Natural killer cell (primary cell): ENCODE results near the gene MDN1. TPM values are rescaled to one million over a fixed set of nuclear protein-coding genes. Genes with fewer than 3 reads are reported as not detected.

Source experiments
- ATAC-seq, 3 donors: fragments of 150-1000 bp in 2 of 3; fragments of 200-7000 bp in 1 of 3; cut with Tn5 transposase; 1 replicate in 1 of 3; 2 replicates in 2 of 3; pipeline ENCODE4 v1.10.0; 2021; ENCODE audit warnings: mild to moderate bottlenecking in 2 of 3, moderate library complexity in 2 of 3
- DNase-seq, 2 donors: peaks; one replicate each; pipeline versions ENCODE4 v3.0.0 to v3.0.0-alpha.2; 2013 to 2021; ENCODE audit warnings: mixed read lengths in 1 of 2
- H3K27ac ChIP-seq: one replicate; pipeline ENCODE4 v1.5.1; 2013; ENCODE audit warnings: mild to moderate bottlenecking, low read length
- H3K27me3 ChIP-seq: one replicate; pipeline ENCODE4 v1.6.1; 2013; ENCODE audit warnings: low read length; ENCODE audit not compliant: control insufficient read depth, insufficient read depth
- H3K36me3 ChIP-seq: one replicate; pipeline ENCODE4 v1.6.1; 2013; ENCODE audit warnings: low read length; ENCODE audit not compliant: control insufficient read depth, insufficient read depth
- H3K4me1 ChIP-seq: one replicate; pipeline ENCODE4 v1.6.1; 2013; ENCODE audit warnings: low read length; ENCODE audit not compliant: control insufficient read depth, insufficient read depth
- H3K4me3 ChIP-seq: one replicate; pipeline ENCODE4 v1.5.1; 2013; ENCODE audit warnings: low read length
- H3K9me3 ChIP-seq: one replicate; pipeline ENCODE4 v1.6.1; 2013; ENCODE audit warnings: low read length; ENCODE audit not compliant: control insufficient read depth, insufficient read depth
- H3K27ac Mint-ChIP-seq, 2 donors: one replicate each; pipeline ENCODE4 v1.8.0; 2022; ENCODE audit warnings: mild to moderate bottlenecking in 2 of 2, mixed read lengths in 2 of 2, moderate library complexity in 1 of 2
- H3K27me3 Mint-ChIP-seq, 2 donors: one replicate each; pipeline ENCODE4 v1.8.0; 2022; ENCODE audit warnings: low read depth in 2 of 2, mixed read lengths in 2 of 2
- H3K36me3 Mint-ChIP-seq: one replicate; pipeline ENCODE4 v1.8.0; 2022; ENCODE audit warnings: mixed read lengths
- H3K4me1 Mint-ChIP-seq, 2 donors: one replicate each; pipeline ENCODE4 v1.8.0; 2022; ENCODE audit warnings: mixed read lengths in 2 of 2
- H3K4me3 Mint-ChIP-seq: one replicate; pipeline ENCODE4 v1.8.0; 2022; ENCODE audit warnings: mild to moderate bottlenecking, moderate library complexity, mixed read lengths
- H3K9me3 Mint-ChIP-seq, 2 donors: one replicate each; pipeline ENCODE4 v1.8.0; 2022; ENCODE audit warnings: mixed read lengths in 2 of 2
- WGBS: methylation state at CpG from one replicate; pipeline ENCODE4 v1.1.7; 2013; ENCODE audit warnings: missing lambda C conversion rate; ENCODE audit not compliant: insufficient coverage; 5-methylcytosine and 5-hydroxymethylcytosine counted together
- intact Hi-C: fragments of 100-400 bp; cut with micrococcal nuclease; formaldehyde crosslinking; loops from one replicate; pipeline ENCODE4 v1.14.2; 2022
- total RNA-seq, 4 donors: library from RNA; stranded (reverse); fragments of 120-200 nt in 1 of 4; gene quantifications; one replicate each; pipeline versions ENCODE4 v1.2.3 to v1.2.4, GENCODE V29; 2013 to 2022
- TF ChIP-seq, protein P1 (sequence below): fragments of 200-600 bp; IDR thresholded peaks from one replicate; pipeline ENCODE4 v1.8.0; 2022; ENCODE audit warnings: antibody characterized with exemption

Gene MDN1
- total RNA-seq, 3 donors from 2014 or later (not counting 1 experiment from before 2014, with no cell fraction given), result 38.0 to 43.3 (median 41.4) TPM

DNA sequence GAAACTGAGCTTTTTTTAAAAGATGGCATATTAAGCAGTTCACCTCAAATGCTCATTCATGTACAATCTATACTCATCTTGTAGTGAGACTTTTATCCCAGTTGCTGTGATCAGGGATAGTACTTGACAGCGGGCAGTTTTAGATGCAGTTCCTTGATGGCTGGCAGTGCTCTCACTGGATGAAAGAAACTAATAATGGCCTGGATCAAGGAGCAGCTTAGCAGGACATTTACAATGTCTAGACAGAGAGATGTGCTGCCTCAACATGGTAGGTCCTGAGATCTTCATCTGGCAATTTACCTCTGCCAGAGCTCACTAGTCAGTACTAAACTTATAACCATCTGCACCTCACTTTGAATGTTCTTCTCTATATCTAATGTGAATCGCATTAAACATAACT, 134.3 kb downstream of the MDN1 start:
- Histone ChIP-seq H3K4me1 (no peaks in the 10 kb centered on the region), H3K27ac (no peak overlapping the region), H3K36me3 (peaks cover 71% of the 10 kb centered on the region), H3K4me3 (no peak overlapping the region), H3K9me3 (no peaks in the 10 kb centered on the region), H3K27me3 (no peaks in the 10 kb centered on the region)
- H3K9me3 Mint-ChIP-seq, result no peaks in the 10 kb centered on the region
- no peak for DNase-seq
- H3K4me3 Mint-ChIP-seq, result no peak overlapping the region
- ATAC-seq, result no peak
- TF ChIP-seq, protein P1, sequence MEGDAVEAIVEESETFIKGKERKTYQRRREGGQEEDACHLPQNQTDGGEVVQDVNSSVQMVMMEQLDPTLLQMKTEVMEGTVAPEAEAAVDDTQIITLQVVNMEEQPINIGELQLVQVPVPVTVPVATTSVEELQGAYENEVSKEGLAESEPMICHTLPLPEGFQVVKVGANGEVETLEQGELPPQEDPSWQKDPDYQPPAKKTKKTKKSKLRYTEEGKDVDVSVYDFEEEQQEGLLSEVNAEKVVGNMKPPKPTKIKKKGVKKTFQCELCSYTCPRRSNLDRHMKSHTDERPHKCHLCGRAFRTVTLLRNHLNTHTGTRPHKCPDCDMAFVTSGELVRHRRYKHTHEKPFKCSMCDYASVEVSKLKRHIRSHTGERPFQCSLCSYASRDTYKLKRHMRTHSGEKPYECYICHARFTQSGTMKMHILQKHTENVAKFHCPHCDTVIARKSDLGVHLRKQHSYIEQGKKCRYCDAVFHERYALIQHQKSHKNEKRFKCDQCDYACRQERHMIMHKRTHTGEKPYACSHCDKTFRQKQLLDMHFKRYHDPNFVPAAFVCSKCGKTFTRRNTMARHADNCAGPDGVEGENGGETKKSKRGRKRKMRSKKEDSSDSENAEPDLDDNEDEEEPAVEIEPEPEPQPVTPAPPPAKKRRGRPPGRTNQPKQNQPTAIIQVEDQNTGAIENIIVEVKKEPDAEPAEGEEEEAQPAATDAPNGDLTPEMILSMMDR, result no peak
- intact Hi-C loops, result no loop called here
- no peak overlapping the region for H3K27ac Mint-ChIP-seq
- no peaks in the 10 kb centered on the region for H3K4me1 Mint-ChIP-seq
- no peaks in the 10 kb centered on the region for H3K27me3 Mint-ChIP-seq
- peaks cover 32% of the 10 kb centered on the region for H3K36me3 Mint-ChIP-seq
- WGBS, result 100% methylated on average over 2 of the region's 2 CpGs

DNA sequence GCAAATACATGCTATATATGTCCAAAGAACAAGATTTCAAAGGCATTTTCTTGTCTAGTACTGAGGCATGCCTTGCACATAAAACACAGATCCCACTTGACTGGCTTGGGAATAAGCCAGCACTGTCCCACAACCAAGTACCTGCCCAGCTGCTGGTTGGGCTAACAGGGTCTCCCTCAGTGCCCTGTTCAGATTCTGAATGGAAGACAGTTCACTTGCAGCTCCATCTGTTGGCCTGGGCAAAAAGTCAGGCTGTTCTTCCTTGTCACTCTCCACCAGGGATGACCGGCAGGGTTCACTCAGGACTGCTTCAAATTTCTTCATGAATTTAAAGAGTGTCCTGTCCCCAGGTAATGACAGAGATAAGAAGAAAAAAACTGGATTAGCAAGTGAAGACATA, 136.6 kb downstream of the MDN1 start:
- WGBS, result no CpG with 5 or more reads among the region's 1 CpG
- no peak overlapping the region for H3K27ac ChIP-seq
- no peaks in the 10 kb centered on the region for H3K9me3 ChIP-seq
- ATAC-seq (no peak), DNase-seq (no peak)
- no peak overlapping the region for H3K4me3 ChIP-seq
- Mint-ChIP-seq H3K27ac (no peak overlapping the region), H3K36me3 (peaks cover 23% of the 10 kb centered on the region), H3K9me3 (no peaks in the 10 kb centered on the region), H3K27me3 (no peaks in the 10 kb centered on the region), H3K4me3 (no peak overlapping the region), H3K4me1 (no peaks in the 10 kb centered on the region)
- TF ChIP-seq, protein P1, result no peak
- intact Hi-C loops, result no loop called here
- H3K36me3 ChIP-seq, result peaks cover 75% of the 10 kb centered on the region
- H3K27me3 ChIP-seq, result no peaks in the 10 kb centered on the region
- H3K4me1 ChIP-seq, result no peaks in the 10 kb centered on the region

DNA sequence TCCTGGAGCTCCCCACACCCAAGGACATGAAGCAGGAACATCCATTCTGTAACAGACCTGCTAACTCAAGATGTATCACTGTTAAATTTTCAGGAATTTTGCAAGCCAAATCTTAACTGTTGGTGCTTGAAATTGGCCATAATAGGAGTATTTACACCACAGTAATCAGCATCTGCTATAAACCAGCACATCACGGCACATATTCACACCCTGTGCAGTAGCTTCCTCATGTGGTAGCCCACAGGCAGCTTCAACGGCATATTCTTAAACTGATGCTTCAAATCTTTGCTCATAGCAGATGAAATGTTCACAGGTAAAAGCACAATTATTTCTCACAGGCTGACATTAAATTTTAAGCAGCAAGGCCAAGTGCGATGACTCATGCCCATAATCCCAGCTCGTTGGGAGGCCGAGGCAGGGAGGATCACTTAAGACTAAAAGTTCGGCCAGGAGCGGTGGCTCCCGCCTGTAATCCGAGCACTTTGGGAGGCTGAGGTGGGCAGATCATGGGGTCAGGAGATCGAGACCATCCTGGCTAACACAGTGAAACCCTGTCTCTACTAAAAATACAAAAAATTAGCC, 137.5 kb downstream of the MDN1 start:
- intact Hi-C loops, result no loop called here
- ATAC-seq (peak; percentile 34 to 79 (median 48)), DNase-seq (no peak)
- 83% methylated on average over 10 of the region's 10 CpGs for WGBS
- Histone ChIP-seq H3K9me3 (no peaks in the 10 kb centered on the region), H3K27ac (no peak overlapping the region), H3K4me1 (no peaks in the 10 kb centered on the region), H3K4me3 (no peak overlapping the region), H3K36me3 (peaks cover 74% of the 10 kb centered on the region), H3K27me3 (no peaks in the 10 kb centered on the region)
- TF ChIP-seq, protein P1, result no peak
- Mint-ChIP-seq H3K9me3 (no peaks in the 10 kb centered on the region), H3K4me3 (no peak overlapping the region), H3K27ac (no peak overlapping the region), H3K36me3 (peaks cover 24% of the 10 kb centered on the region), H3K27me3 (no peaks in the 10 kb centered on the region), H3K4me1 (no peaks in the 10 kb centered on the region)

DNA sequence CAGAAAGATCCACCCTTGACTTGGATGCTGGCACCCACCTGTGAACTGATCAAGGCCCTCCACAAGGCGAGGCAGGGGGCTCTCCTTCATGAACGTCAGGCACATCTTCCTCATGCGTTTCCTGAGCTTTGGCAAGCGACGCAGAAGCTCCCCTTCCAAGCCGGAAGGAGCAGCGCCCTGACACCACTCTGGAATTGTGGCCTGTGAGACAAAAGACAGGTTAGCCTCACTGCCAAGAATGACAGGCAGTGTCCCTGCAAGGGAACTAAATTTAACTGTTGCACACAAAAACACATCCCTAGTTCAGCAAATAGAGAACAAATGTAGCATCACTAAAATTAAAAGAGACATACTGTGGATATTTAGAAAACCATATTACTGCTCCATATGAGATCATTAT, 139.0 kb downstream of the MDN1 start:
- DNase-seq (no peak), ATAC-seq (no peak)
- Histone ChIP-seq H3K36me3 (peaks cover 71% of the 10 kb centered on the region), H3K9me3 (no peaks in the 10 kb centered on the region), H3K27me3 (no peaks in the 10 kb centered on the region), H3K27ac (no peak overlapping the region), H3K4me1 (no peaks in the 10 kb centered on the region), H3K4me3 (no peak overlapping the region)
- Mint-ChIP-seq H3K4me3 (no peak overlapping the region), H3K27ac (no peak overlapping the region), H3K27me3 (no peaks in the 10 kb centered on the region), H3K36me3 (peaks cover 24% of the 10 kb centered on the region), H3K9me3 (no peaks in the 10 kb centered on the region), H3K4me1 (no peaks in the 10 kb centered on the region)
- TF ChIP-seq, protein P1, result no peak
- WGBS, result 78% methylated on average over 7 of the region's 7 CpGs
- intact Hi-C loops, result no loop called here
